Epithelial cell of esophagus (primary cell): ENCODE results near the gene PIK3C2G.
A peak's percentile ranks its signal among the peaks of the same experiment; 100 is the strongest.

Experiments
- DNase-seq: peaks from one replicate; pipeline ENCODE4 v3.0.0; 2010; ENCODE audit warnings: low read depth
- H3K4me3 ChIP-seq: 2 replicates; pipeline ENCODE4 v1.5.1; 2011; ENCODE audit warnings: mild to moderate bottlenecking, low read length, control low read depth
- CTCF ChIP-seq: IDR thresholded peaks from 2 replicates; pipeline ENCODE4 v1.5.1; 2011; ENCODE audit warnings: low read depth, mild to moderate bottlenecking, low read length, control low read depth, inconsistent platforms; ENCODE audit not compliant: insufficient read depth; ENCODE audit errors: missing control alignments

Gene PIK3C2G

DNA sequence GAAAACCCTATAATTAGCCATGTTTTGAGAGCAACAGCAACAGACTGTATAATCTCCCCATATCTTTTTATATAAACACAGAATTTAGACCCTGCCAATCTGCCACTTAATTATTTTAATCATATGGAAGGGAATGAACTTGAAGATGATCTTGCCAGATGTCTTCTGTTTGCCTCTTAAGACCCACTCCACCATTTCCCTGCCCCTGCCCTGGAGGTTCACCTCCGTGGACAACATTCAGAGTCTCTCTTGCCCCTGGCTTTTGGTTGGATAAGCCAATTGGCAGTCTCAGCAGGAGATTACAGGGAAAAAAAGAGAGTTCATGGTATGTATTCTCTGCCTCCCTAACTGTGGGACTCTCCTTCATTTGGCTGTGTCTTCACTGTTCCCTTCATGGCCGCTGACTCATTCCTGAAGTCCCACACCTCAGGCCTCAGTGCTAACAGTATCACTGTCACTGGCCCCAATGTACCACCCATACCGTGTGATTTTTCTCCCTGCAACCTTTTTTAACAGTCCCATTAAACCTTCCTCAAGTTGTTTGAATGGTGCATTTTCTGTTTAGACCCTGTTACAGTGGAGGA is 184.8 kb downstream of the PIK3C2G start:
- TF ChIP-seq CTCF: no peak
- no peak for DNase-seq
- no peak overlapping the region for H3K4me3 ChIP-seq

- no peak for DNase-seq
- no peak overlapping the region for H3K4me3 ChIP-seq
- TF ChIP-seq CTCF: no peak
Measured at GRCh38 chr12:18454330-18454729, 193.0 kb downstream of the PIK3C2G start.

- DNase-seq: no peak
- no peak overlapping the region for H3K4me3 ChIP-seq
- TF ChIP-seq CTCF: no peak
Measured at GRCh38 chr12:18456344-18456743, 195.0 kb downstream of the PIK3C2G start.

DNA sequence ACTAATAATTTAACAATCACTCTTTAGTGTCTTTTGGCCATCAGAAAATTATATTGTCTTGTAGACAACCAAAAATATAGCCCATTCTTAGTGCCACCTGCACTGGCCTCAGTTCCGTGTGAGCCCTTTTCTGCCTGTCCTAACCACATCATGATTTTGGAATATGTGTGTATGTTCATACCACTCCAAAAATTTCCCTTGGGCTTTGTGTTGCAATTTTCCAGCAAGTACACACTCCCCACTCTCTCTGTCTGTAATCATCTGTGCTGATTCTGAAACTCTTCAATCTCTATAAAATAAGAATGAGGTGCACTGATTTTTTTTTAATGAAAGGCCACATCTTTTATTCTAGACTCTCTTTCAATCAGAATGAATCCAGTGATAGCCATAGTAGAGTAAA is 196.0 kb downstream of the PIK3C2G start:
- no peak for DNase-seq
- no peak overlapping the region for H3K4me3 ChIP-seq
- TF ChIP-seq CTCF: no peak

DNA sequence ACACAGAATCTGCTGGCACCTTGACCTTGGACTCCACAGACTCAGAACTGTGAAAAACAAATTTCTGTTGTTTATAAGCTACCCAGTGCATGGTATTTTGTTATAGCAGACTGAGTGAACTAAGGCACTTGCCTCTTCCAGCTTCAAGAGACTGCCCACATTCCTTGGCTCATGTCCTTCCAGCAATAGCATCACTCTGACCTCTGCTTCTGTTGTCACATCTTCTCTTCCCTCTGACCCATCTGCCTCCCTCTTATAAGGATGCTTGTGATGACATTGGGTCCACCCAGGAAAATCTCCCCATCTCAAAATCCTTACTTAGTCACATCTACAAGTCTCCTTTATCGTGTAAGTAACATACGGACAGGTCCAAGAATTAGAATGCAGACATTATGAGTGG is 200.4 kb downstream of the PIK3C2G start:
- no peak for DNase-seq
- no peak for TF ChIP-seq CTCF
- no peak overlapping the region for H3K4me3 ChIP-seq

DNA sequence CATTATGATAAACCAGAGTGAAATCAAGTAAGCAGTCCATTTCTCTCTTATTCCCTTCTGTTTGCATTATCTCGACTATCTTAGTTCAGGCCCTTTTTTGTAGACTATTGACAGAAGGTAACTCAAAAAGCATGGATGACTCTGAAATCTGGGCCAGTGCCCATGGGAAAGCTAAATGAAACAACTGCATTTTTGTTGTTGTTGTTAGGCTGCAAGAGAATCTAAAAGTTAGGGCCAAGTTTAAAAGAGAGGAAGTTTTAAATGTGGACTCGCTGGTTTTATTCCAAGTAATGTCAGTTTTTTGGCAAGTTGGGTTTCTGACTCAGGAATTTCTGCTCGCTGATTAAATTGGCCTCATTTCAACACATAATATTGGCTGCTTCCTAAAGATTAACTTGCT is 201.1 kb downstream of the PIK3C2G start:
- no peak for TF ChIP-seq CTCF
- no peak overlapping the region for H3K4me3 ChIP-seq
- peak; percentile 27 for DNase-seq

- DNase-seq: no peak
- no peak for TF ChIP-seq CTCF
- H3K4me3 ChIP-seq: no peak overlapping the region
Measured at GRCh38 chr12:18467620-18468245, 206.4 kb downstream of the PIK3C2G start.
